ENCODE results near the gene C11orf98.
"Not testable (repeated sequence)": the region's sequence is repeated elsewhere in the genome, so short reads cannot be mapped to it uniquely, and the experiment has no call there.

- TF ChIP-seq, protein P1, sequence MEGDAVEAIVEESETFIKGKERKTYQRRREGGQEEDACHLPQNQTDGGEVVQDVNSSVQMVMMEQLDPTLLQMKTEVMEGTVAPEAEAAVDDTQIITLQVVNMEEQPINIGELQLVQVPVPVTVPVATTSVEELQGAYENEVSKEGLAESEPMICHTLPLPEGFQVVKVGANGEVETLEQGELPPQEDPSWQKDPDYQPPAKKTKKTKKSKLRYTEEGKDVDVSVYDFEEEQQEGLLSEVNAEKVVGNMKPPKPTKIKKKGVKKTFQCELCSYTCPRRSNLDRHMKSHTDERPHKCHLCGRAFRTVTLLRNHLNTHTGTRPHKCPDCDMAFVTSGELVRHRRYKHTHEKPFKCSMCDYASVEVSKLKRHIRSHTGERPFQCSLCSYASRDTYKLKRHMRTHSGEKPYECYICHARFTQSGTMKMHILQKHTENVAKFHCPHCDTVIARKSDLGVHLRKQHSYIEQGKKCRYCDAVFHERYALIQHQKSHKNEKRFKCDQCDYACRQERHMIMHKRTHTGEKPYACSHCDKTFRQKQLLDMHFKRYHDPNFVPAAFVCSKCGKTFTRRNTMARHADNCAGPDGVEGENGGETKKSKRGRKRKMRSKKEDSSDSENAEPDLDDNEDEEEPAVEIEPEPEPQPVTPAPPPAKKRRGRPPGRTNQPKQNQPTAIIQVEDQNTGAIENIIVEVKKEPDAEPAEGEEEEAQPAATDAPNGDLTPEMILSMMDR (IDR thresholded peaks at IDR 0.05; ENCODE audit: low read depth, low read length, poor library complexity, severe bottlenecking): not testable (repeated sequence)
- TF ChIP-seq EZH2phosphoT487 (IDR thresholded peaks at IDR 0.05; ENCODE audit: borderline replicate concordance, low read length): not testable (repeated sequence)
Measured at GRCh38 chr11:62703921-62704320, 38.9 kb upstream of the C11orf98 start.
